GM12874 (cell line): ENCODE results near the gene TP53.

ENCODE experiments used
- CTCF ChIP-seq: IDR thresholded peaks from 2 replicates; pipeline ENCODE4 v1.5.1; 2011; ENCODE audit warnings: low read depth, mild to moderate bottlenecking, control low read depth, low read length, moderate library complexity; ENCODE audit not compliant: insufficient read depth

The TP53 gene

GRCh38 chr17:7656958-7657609 is 30.2 kb downstream of the TP53 start:
- TF ChIP-seq CTCF: no peak

DNA sequence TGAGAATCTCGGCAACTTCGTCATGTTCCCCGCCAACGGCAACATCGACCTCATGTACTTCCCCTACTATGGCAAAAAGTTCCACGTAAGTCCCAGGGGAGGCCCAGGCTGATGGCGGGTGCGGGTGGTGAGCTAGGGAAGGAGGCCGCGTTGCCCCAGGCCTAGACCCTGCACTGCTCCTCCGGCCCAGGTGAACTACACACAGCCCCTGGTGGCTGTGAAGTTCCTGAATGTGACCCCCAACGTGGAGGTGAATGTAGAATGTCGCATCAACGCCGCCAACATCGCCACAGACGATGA is 31.8 kb downstream of the TP53 start:
- TF ChIP-seq CTCF: no peak

GRCh38 chr17:7654832-7655540 is 32.3 kb downstream of the TP53 start:
- no peak for TF ChIP-seq CTCF

DNA sequence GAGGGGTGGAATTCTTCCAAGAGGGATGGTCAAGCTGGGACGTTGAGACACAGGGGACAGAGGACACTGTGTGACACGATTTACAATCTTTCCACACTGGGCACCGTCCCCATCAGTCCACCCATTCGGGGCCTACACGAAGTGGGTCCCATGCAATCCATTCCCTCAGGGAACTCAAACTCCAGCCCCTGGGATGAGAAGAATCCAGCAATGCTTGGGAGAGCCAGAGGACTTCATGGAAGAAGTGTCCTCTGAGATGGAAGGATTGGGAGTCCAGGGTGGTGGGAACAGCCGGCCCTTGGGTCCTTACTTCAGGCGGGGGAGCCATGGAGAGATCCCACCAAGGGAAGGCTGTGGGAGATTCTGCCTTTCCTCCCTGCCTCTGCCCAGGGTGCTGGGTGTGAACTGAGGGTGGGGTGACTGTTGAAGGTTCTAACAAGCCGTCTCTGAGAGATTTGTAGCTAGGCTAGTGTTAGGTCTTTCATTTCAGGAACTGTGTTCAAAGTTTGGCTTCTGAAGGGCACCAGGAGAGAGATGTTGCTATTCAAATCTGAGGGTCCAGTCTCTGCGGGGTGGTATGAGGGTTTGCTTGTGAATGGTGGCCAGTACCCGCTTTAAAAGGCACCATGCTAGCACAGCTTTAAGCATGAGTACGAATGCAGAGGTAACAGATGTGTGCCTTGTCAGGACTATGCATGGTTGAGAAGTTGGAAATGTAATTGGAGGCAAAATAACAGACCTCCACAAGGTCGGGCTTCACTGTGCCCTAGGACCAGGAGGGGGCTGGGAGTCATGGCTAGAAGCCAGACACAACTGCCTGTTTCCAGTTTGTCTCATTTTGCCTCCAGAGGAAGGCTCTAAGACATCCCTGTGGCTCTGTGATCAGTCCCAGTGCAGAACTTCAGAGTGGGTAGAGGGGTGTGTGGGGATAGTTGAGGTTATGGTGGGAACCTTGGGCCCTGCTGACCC is 34.6 kb downstream of the TP53 start:
- TF ChIP-seq CTCF: no peak

- no peak for TF ChIP-seq CTCF
Observed at GRCh38 chr17:7651665-7652387, 35.5 kb downstream of the TP53 start.

DNA sequence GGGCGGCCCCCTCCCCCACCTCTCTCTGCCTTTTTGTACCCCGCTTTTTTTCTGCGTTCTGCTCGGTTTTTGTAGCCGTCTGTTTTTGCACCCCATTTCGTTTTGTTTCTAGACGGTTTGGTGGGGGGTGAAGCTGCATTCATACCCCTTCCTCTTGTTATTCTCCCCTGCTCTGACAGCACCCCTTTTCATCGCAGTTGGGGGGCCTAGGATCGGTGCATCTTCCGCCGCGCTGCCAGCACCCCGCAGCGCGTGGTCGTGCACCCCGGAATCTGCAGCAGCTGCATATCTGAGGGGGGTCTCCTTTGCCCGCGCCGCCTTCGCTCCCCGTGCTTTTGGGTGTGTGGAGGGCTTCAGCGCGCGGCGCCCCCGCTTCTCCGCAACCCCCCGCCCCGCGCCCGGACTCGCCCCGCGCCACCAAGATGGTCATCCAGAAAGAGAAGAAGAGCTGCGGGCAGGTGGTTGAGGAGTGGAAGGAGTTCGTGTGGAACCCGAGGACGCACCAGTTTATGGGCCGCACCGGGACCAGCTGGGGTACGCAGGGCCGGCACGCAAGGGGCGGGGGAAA is 36.1 kb downstream of the TP53 start:
- no peak for TF ChIP-seq CTCF
